GM18508 (cell line): ENCODE results near the gene UNC5C.

Source experiments
- ATAC-seq: cut with Tn5 transposase; IDR thresholded peaks from one replicate; pipeline ENCODE4 v1.9.1; 2021; ENCODE audit warnings: moderate number of reproducible peaks; ENCODE audit not compliant: insufficient read depth, unreplicated experiment

The UNC5C gene

DNA sequence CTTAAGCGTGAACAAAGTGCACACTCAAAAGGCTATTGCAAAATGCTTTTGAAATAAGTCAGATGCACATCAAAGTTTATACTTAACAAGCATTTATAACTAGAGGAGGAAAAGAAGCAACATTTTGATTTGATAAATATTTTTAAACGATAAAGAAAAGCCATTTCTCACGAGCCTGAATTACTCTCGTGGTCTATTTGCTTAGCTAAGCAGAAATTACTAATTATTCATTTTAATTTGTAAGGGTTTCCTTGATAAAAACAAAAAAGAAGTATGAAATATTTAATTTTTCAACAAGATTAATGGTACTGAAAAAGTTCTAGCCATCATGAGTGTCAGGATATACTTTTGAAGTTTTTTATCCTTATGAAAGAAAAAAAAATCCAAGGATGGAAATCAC lies 78.2 kb downstream of the UNC5C start:
- ATAC-seq: no peak

DNA sequence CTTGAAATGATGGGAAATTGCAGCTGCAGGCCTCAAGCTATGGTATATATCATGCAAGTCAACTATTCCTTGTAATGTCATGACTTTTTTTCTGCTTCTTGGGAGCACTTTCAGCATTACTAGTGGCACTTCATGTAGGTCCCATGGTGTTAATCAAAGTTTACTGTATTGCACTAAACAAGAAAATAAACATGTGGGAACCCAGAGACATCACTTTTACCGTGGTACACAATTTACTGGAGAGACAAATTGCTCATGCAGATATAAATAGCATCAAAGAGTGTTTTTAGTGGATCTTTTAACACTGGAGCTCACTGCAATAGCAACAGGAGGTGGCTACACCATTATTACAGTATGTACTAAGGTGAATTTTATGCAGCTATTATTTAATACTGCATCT lies 79.2 kb downstream of the UNC5C start:
- ATAC-seq: no peak

DNA sequence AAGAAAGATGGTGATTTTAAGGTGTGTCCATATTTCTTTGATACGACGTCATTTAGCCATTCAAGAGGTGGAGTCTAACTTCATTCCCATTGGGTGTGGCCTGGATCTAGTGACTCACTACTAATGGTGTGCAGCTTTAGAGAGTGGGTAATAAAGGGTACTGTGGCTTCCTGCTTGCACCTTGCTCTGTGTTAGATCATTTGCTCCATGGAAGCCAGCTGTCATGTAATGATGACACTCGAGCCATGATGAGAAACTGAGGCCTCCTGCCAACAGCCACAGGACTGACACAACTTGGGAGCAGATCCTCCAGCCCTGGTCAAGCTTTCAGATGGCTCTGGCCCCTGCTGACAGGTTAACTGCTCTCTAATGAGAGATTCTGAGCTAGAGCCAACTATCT lies 82.0 kb downstream of the UNC5C start:
- no peak for ATAC-seq

DNA sequence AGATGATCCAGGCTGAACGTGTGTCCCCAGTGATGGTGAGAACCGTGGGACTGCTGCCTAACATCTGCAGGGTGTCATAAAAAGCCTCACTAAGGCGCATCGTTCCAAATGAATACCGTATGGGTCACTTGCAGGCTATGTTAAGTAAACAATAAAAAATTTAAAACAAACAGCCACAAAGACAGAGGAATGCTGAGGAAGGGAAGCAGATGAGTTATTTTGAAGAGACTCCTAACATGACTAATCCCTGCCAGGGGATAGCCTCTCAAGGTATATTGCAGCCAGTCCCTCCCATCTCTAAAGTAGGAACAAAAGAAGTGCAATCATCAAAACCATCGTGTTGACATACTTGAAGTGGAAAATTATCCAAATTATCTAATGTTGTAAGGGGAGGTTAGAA lies 83.8 kb downstream of the UNC5C start:
- ATAC-seq: no peak

DNA sequence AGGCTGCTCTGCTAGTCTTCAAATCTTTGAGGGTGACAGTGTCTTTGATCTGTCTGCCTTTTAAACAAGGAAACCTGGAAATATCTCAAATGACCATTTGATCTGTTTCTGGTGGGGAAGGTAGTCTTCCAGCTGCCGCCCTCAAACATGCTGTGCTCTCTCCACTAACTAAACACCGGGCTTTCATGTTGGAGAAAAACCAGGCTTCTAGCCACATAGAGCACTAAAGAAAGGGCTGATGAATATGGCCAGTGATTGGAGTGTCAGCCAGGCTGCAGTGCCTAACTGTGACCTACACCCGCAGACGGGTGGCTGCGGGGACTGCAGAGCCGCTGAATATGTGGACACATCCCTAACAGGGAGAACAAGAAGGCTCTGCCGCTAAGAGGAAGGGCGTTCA lies 85.9 kb downstream of the UNC5C start:
- no peak for ATAC-seq

DNA sequence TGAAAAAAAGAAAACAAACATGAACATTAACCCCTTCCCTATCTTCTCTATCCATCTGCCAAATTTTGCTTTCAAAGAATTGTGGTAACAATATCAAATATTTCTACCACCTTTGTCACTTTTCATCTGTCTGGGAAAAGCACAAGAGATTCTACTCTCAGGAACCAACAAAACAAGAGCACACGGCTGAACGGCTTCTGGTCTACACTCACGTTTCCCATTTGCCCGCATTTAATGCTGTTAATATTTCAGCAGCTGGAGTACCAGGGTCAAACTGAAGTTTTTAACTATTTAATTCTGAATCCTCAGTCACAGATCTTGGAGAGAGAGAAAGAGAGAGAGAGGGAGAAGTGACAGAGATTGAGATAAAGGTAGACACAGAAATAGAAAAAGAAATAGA lies 91.4 kb downstream of the UNC5C start:
- no peak for ATAC-seq

DNA sequence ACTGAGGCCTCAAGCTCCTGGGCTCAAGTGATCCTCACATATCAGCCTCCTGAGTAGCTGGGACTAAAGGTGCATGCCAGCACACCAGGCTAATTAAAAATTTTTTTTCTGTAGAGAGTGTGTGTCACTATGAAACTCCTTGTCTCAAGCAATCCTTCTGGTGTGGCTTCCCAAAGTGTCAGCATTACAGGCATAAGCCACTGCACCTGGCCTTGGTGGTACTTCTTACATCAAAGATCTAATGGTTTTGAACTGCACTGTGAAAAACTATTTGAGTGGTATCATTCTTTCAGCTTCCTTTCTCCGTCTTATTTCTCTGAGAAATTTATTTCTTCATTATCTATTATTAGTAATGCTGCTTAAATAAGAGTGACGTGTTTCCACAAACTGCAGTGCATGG lies 98.5 kb downstream of the UNC5C start:
- ATAC-seq: no peak

DNA sequence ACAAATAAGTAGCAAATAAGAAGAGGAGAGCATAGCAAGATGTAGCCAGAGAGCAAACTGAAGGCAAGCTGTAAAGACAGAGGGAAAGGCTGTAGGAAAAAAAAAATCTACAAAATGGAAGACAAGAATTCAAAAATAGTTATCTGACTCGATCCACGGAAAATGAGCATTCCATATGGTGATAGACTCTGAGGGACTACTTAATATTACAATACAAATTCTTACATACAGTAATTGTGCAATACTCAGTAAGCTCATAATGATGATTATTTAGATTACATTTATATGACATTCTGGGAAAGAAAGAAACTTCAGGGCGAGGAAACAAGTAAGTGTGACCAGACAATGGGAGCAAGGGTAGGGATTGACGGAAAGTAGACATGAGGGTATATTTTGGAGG lies 102.6 kb downstream of the UNC5C start:
- no peak for ATAC-seq

DNA sequence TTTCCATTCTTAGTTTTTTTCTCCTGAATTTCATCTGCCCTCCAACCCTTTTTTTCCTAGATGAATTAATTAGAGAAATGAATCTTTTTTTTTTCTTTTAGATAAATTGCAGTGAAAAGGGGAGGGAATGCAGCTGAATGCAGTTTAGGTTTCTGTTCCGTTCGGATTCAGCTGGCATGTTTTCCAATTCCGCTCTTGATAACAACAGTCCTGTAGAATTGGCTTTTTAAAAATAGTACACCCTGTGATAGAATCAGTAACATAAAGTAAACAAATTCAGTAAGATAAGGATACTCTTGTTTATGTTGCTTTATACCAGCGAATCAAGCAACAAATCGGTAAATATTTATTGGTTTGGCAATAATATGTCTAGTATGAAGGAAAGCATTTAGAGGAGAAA lies 103.5 kb downstream of the UNC5C start:
- no peak for ATAC-seq

DNA sequence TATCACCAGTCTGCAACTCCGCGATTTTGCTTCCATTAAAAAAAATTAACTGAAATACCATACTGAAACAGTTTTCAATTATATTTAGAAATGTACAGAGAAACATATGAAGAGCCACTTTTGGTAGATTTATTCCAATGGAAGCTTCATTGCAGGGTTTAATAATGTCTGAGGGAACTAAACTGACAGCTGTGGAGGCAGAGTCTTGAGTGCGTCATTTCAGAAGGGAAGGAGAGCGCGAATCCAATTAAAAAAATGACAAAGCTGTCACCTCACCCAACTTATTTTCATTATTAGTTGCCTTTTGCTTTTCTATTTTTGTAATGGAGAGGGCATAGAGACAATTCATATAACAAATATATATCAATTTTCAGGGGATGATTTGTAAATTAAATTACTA lies 104.0 kb downstream of the UNC5C start:
- no peak for ATAC-seq

DNA sequence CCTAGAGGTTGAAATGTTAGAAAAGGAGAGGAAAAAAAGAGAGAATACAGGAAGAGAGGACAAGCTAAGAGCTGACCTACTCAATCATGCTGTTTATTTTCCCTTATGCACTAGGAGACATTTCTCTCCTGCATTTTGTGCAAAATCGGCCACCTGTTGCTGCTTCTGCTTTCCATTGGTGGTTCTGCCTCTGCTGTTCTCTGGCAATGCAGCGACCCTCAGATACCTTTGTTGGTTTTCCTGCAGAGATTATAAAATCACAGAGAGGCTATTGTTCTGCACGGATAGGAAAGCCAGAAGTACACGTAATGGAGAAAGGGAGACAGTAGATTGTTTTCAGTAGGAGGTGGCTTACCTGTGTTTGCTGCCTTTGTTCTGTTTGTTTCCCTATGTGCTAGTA lies 108.9 kb downstream of the UNC5C start:
- no peak for ATAC-seq

DNA sequence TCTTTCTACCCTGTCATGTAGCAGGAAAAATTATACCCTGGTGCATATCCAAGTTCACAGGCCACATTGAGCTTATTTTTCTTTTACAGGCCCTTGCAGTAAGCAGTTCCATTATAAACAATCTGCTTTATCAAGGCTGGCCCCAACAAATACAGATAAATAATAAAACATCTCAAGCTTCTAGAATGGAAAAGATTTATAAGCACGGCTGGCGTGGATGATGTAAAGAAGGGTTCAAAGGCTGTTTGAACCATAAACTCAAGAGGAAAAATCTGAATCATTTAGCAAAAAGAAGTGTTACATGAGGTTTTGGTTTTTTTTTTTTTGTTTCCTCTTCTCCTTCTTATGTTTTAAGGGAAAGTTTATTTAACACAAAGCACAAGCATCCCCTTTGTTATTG lies 109.7 kb downstream of the UNC5C start:
- ATAC-seq: no peak

DNA sequence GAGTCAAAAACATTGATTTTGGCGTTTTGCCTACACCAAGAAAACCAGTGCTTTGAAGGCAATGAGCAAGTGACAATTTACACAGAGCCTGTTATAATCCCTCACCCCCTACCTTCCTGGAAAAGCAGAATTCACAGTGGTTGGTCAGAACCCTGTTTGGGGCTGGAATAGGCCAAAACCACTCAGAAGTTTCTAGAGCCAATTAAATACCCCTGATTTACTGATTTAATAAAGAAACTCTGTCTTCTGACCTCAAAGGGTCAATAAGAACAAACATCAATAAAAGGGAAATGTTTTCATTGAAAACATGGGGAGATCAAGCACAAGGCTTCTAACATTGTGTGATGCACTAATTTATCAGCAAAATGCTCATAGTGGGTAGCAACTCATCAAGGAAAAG lies 116.3 kb downstream of the UNC5C start:
- no peak for ATAC-seq

DNA sequence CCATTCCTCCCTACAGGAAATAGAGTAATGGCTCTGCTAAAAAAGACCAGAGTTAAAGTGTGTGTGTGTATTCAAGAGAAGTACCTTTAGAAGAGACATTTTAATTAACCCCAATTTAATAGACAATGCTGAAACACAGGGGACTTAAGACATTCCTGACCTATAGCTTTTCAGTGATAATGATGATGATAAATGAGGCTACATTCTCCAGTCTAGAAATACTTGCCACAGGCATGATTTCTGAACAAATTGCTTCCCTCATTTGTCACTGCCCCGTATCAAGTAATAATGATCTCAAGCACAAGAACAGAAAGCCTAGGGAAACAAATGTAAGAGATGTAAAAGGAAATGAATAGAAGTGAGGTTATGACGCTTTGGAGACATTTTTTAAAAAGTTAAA lies 117.1 kb downstream of the UNC5C start:
- no peak for ATAC-seq

DNA sequence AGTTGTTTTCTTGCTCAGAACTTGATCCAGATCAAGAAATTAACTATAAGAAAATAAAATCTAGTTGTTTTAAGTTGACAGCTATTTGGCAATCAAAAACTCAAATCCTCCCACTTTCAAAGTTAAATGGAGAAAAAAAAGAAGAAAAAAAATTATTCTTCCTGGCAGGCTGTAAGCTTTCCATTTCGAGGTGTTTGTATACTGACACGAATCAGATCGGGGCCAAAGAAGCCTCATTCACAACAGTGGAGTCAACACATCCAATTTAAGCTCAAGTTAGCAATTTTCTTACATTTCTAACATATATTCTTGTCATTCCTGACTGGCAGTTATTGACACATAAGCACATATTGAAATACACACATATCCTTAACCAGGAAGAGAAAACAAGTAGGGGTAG lies 119.4 kb downstream of the UNC5C start:
- ATAC-seq: no peak

DNA sequence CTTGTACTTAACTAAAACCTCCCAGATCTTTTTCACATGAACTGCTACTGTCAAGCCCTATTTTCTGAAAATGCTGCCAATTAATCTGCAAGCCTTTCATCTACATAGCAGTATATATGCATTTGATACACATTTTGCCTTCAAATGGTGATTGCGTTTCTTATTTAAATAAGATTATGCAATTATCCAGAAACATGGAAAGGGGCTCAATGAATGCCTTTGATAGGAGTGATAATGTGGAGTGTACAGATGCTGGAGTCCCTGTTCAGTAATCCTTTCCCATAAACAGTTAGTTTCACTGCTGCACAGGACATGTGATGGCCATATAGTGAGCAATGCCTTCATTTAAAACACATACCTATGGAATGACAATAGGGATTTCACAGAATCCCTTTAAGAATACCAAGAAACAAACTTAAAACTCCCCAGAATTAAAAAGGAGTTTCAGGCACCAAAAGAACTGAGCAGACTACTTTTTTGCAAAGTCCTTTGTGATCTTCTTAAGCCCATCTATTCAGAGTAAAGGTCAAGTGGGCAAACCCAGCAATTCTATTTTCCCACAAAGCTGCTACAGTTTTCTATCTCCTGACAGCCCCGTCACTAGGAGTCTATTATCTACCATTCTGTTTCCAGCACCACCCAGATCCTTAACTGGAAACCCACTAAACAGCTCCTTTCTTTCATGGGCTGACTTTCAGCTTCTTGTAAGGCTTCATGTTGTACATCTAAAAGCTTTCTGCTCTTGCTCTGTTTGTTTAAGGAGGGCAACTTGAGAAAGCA lies 120.3 kb downstream of the UNC5C start:
- ATAC-seq: no peak

DNA sequence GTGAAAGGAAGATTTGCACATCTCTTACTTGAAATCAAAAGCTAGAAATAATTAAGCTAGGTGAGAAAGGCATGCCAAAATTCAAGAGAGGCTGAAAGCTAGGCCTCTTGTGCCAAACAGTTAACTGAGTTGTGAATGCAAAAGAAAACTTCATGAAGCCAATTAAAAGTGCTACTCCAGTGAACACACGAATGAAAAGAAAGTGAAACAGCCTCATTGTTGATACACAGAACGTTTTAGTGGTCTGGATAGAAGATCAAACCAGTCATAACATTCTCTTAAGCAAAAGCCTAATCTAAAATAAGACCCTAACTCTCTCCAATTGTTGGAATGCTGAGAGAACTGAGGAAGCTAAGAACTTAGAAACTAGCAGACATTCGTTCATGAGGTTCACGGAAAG lies 122.3 kb downstream of the UNC5C start:
- ATAC-seq: no peak

DNA sequence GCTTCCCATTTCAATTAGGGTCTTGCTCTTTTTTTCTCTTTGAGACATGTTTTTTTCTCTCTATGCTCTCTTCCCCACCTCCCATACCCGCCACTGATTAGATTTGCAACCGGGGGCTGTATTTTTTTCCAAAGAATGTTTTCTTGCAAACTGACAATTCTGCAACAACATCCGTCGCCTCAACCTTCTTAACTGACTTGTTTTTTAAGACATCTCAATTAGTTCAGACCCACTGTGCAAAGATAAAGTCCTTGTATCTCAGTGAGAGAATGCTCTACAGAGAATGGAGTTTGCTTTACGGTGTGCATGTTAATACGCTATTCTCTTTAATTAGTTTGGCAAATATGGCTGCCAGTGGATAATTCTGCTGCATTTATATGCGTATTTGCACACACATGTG lies 126.3 kb downstream of the UNC5C start:
- no peak for ATAC-seq

DNA sequence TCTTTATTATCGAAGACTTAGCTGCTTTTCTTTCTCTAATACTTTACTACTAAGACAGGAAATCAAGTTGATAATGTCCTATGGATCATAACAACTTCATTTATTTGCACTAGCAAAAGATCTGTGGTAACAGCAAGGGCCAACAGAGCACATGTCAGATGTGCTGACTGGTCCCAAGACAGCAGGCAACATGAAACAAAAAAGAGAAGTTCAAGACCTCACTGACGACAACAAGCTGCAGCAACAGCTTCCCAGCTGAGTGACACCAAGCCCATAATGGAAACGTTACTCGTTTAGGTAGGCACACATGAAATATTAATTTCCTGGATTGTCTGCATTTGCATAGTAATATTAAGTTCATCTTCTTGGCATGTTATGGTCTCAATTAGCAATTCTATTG lies 126.9 kb downstream of the UNC5C start:
- no peak for ATAC-seq

DNA sequence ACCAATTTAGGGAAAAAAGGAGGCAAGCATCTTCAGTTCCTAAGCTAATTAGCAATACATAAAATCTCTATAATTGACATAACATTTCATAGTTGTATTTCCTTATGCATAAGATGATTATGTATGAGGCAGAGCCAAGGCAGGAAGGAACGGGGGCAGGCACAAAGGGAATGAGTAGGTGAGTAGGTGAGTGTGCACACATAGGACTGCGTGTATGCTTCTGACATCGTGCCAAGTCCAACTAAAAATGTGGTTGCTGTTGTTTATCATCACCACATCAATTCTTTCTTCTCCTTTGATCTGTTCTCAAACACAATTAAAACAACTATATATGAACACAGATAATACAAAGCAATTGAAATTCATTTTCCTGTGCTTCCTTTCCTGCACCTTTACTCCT lies 131.2 kb downstream of the UNC5C start:
- ATAC-seq: no peak

DNA sequence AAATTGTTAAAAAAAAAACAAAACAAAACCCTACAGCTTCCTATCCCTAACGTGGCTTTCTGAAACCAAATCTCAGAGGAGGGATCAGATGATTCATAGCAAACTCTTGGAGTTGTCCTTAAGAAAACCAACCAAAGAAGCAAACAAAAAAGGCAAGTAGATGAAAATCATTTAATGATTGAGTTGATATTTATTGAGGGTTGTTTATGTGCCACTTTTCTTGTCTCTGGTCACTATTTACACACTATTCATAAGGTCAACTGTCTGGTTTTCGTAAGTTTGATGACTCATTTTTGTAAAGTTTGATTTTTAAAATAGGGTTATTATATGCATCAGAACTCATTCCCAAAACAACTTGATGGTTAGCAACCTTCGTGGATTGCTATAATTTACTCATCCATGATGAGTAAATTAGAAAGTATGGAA lies 133.4 kb downstream of the UNC5C start:
- ATAC-seq: no peak

DNA sequence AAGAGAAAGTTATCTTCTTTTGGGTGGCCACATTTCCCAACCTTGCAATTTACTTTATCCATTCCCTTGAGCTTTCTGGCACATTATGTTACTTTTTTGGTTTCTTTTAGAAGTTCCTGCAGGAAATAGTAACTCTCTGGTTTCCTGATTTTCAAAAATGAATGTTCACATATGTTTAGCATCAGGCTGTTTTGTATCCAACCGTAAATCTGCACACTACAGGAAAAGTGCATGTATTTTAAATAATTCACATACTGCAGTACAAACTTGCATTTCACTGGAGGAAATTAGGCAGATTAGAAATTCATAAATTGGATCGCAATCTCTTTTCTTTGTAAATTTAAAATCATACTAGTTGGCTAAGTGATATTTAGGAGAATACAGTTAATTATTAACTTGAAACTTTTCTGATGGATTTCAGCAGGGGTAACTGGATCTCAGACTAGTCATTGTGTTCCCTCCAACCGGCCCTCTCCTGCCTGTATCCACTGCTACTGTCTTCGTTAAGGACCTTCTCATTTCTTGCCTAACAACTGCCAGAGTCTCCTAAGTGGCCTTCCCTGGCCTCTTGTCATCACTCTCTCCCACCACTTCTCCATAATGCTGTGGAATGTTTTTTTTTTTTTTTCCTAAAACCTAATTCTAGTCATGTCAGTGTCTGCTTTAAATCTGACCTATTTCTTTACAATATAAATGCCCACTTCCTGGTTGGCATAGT lies 137.2 kb downstream of the UNC5C start:
- no peak for ATAC-seq
